ENCODE measurements around the gene STK25.

STK25 gene

DNA sequence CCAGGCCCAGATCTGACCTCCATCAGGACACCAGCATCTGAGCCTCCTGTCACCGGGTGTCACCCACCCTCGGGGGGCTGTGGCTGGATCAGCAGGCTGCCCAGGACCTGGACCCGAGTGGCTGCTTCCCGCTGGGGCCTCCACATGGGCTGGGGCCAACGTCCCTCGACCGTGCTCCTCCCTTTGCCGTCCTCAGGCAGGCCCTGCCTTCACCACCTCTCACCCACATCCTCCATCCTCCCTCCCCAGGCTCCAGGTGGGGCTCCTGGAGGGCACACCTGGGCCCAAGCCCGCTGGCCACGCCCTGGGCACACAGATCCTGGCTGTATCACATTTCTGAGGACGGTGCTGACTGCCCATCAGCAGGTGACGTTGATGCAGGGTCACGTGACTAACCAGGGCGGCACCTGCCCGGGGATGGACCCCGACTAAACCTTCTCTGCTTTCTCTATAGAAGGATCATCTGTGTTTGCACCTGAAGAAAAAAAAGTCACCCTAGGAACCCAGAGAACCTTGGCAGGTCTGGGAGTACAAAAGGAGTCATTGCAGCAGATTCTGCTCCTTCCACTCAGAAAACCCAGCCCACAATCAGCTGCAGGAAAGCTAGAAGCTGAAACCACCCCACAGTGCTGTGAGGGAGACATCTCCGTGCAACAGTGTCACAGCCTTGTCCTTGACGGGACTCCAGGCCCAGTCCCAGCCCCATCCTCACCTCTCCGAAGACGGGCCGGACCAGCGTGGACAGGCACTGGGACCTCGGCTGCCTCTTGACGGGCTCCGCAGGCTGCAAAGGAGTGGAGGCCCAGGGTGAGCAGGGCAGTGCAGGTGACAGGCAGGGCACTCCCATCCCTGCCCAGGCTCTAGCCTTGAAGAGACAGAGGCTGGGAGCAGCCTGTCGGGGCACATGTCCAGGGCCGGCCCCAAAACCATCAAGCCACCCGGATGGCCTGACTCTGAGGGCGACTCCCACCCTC is 11.2 kb downstream of the STK25 start:
- TF ChIP-seq, protein P1, sequence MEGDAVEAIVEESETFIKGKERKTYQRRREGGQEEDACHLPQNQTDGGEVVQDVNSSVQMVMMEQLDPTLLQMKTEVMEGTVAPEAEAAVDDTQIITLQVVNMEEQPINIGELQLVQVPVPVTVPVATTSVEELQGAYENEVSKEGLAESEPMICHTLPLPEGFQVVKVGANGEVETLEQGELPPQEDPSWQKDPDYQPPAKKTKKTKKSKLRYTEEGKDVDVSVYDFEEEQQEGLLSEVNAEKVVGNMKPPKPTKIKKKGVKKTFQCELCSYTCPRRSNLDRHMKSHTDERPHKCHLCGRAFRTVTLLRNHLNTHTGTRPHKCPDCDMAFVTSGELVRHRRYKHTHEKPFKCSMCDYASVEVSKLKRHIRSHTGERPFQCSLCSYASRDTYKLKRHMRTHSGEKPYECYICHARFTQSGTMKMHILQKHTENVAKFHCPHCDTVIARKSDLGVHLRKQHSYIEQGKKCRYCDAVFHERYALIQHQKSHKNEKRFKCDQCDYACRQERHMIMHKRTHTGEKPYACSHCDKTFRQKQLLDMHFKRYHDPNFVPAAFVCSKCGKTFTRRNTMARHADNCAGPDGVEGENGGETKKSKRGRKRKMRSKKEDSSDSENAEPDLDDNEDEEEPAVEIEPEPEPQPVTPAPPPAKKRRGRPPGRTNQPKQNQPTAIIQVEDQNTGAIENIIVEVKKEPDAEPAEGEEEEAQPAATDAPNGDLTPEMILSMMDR (IDR thresholded peaks at IDR 0.05; ENCODE audit: control insufficient read depth, extremely low read depth, insufficient read depth): no peak

GRCh38 chr2:241496003-241496707 is 12.2 kb downstream of the STK25 start:
- no peak for DNase-seq (ENCODE audit: low read depth)
- TF ChIP-seq, protein P1 (IDR thresholded peaks at IDR 0.05; ENCODE audit: control insufficient read depth, extremely low read depth, insufficient read depth): no peak

More for the DNA sequence above, 11.2 kb downstream of the STK25 start:
- H3K4me3 ChIP-seq (ENCODE audit: low read depth, low read length): no peak overlapping the region
- DNase-seq (ENCODE audit: low read depth): no peak

GRCh38 chr2:241495172-241496002 is 13.0 kb downstream of the STK25 start:
- TF ChIP-seq, protein P1 (IDR thresholded peaks at IDR 0.05; ENCODE audit: control insufficient read depth, extremely low read depth, insufficient read depth): no peak
- no peak for DNase-seq (ENCODE audit: low read depth)
- H3K4me3 ChIP-seq (ENCODE audit: low read depth, low read length): no peak overlapping the region

More at GRCh38 chr2:241496003-241496707, 12.2 kb downstream of the STK25 start:
- H3K4me3 ChIP-seq (ENCODE audit: low read depth, low read length): no peak overlapping the region

DNA sequence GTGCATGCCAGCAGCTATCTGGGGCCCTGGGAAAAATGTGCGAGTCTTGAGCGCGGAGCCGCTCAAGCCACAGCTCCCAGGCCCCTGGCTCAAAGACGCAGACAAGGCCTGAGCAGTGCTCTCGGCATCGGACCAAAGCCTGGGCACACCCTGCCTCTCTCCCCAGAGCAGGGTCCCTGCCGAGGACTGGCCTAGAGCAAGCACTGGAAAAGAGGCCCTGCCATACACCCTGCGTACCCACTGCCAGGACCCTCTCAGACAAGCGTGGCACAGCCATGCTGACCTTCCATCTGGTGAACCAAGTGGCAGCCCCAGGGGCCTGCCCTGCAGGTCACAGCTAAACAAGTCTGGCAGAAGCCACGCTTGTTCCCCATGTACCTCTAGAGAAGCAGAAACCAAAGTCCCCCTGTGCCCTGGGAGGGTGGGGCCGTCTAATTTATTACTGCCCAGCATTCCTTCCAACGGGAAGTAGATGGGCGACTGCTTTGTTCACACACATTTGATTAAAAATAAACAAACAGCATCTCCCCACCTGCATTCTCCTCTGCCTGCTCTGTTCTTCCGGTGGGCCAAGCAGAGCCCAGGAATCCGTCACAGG is 14.0 kb downstream of the STK25 start:
- TF ChIP-seq, protein P1 (IDR thresholded peaks at IDR 0.05; ENCODE audit: control insufficient read depth, extremely low read depth, insufficient read depth): no peak
- H3K4me3 ChIP-seq (ENCODE audit: low read depth, low read length): no peak overlapping the region
- DNase-seq (ENCODE audit: low read depth): no peak

DNA sequence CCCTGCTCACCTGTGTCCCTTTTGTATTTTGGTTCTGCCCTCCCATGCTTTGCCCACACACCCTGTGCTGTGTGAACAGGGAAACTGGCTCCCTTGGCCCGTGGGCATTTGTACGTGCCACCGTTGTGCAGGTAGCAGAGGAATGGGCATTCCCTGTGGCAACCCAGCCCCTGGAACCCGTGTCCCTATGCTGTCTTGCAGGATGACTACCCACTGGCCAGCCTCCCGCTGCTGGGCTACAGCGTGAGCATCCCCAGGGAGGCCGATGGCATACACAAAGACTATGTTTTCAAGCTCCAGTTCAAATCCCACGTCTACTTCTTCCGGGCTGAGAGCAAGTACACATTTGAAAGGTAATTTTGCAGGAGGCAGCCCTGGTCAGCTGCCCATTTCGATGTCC is 15.3 kb downstream of the STK25 start:
- no peak overlapping the region for H3K4me3 ChIP-seq (ENCODE audit: low read depth, low read length)
- DNase-seq (ENCODE audit: low read depth): no peak
- TF ChIP-seq, protein P1 (IDR thresholded peaks at IDR 0.05; ENCODE audit: control insufficient read depth, extremely low read depth, insufficient read depth): no peak

GRCh38 chr2:241492174-241492565 is 16.2 kb downstream of the STK25 start:
- TF ChIP-seq, protein P1 (IDR thresholded peaks at IDR 0.05; ENCODE audit: control insufficient read depth, extremely low read depth, insufficient read depth): no peak
- H3K4me3 ChIP-seq (ENCODE audit: low read depth, low read length): no peak overlapping the region
- DNase-seq (ENCODE audit: low read depth): no peak

Measured in LNCaP clone FGC (cell line).